ENCODE data around the gene ZBTB49. TPM values are rescaled to one million over a fixed set of nuclear protein-coding genes. Genes with fewer than 3 reads are reported as not detected.

Gene ZBTB49
- total RNA-seq, 4 donors from 2014 or later, result 1.7 to 6.3 (median 4.4) TPM

DNA sequence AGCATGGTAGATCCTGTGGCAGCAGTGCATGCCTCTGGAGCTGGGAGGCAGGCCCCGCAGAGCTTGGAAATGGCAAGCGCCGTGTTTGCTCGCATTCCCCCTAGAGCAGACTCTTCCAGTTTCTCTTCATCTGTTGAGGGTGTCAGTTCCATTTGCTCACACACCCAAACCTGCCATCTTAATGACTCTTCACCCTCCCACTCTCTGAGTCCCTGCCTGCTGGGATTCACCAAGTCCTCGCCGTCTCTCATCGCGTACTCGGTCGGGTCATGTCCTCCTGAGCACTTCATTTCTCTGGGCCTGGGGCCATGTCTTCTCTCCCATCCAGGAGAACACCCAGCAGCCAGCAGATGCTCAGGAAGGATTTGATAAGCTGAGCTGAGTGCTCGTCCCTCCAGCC, 16.9 kb downstream of the ZBTB49 start:
- no peak for DNase-seq
- H3K27me3 ChIP-seq, result no peaks in the 10 kb centered on the region
- H3K36me3 ChIP-seq, result peaks cover 0 to 60% (median 10%) of the 10 kb centered on the region in 3 donors
- no peak for TF ChIP-seq CTCF (IDR thresholded peaks at IDR 0.05)
- TF ChIP-seq POLR2A (IDR thresholded peaks at IDR 0.05), result no peak
- H3K27ac ChIP-seq, result no peak overlapping the region
- no peaks in the 10 kb centered on the region for H3K4me1 ChIP-seq
- 93 to 97% methylated on average over 10 to 11 of the region's 11 CpGs for WGBS, 2 donors
- intact Hi-C loops (cut with DNase I), result no loop called here
- no peak overlapping the region for H3K4me3 ChIP-seq
- H3K9me3 ChIP-seq, result no peaks in the 10 kb centered on the region

DNA sequence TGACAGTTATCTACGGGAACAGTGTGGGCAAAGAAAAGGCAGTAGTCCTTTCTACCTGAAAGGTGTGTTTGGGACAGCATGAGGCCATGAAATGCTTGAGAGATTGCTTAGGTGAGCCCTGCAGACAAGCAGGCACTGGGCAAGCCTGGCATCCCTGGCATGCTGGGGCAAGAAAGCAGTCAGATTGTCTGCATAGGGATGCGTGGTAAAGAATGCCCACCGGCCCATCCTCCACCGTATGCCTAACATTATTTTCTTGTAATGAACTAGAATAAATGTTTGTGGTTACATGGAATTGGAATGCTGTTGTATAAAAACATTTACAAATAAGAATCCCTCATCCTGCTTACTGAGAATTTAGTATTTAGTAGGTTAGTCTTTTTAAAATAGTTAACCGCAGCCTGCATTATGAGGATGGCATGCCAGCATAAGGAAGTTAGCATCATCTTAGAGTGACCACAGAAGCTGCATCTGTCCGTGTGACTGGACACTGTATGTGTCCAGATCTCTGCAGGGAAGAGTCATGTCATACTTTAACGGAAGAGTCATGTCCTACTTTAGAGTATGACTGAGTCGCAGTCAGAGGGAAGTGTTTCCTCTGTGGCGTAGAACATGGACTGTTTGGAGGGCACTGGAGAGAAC, 18.9 kb downstream of the ZBTB49 start:
- H3K4me3 ChIP-seq, result no peak overlapping the region
- peaks cover 0 to 67% (median 4%) of the 10 kb centered on the region in 3 donors for H3K36me3 ChIP-seq
- H3K27ac ChIP-seq, result no peak overlapping the region
- intact Hi-C loops (cut with DNase I), result no loop called here
- TF ChIP-seq CTCF (IDR thresholded peaks at IDR 0.05) (no peak), POLR2A (IDR thresholded peaks at IDR 0.05) (no peak)
- H3K4me1 ChIP-seq, result no peaks in the 10 kb centered on the region
- 67 to 74% methylated on average over 9 of the region's 9 CpGs for WGBS, 2 donors
- no peaks in the 10 kb centered on the region for H3K9me3 ChIP-seq
- DNase-seq, result no peak
- H3K27me3 ChIP-seq, result no peaks in the 10 kb centered on the region

DNA sequence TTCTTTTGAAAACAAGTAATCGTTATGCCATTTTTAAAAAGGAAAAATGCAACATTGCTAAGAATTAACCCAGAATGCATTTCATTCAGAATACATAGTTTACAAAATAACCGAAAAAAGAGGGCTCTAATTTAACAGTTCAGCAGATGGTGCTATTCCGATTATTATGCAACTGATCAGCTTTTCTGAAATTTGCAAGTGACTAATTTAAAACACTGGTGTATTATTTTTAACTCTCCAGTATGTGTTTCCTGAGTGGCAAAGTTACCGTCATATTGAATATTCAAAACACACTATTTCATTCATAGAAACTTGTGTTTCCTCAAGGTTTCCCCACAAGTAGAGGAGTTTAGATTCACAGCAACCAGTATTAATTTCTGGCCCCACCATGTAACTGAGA, 21.1 kb downstream of the ZBTB49 start:
- intact Hi-C loops (cut with DNase I), result no loop called here
- Histone ChIP-seq H3K27me3 (no peaks in the 10 kb centered on the region), H3K27ac (no peak overlapping the region), H3K9me3 (no peaks in the 10 kb centered on the region), H3K36me3 (peaks cover 0 to 78% (median 4%) of the 10 kb centered on the region in 3 donors), H3K4me1 (no peaks in the 10 kb centered on the region), H3K4me3 (no peak overlapping the region)
- no peak for DNase-seq
- TF ChIP-seq POLR2A (IDR thresholded peaks at IDR 0.05) (no peak), CTCF (IDR thresholded peaks at IDR 0.05) (no peak)
- 69 to 89% methylated on average over 4 of the region's 4 CpGs for WGBS, 2 donors

- WGBS, 2 donors, result 66 to 89% methylated on average over 12 of the region's 12 CpGs
- H3K36me3 ChIP-seq, result peaks cover 0 to 83% (median 10%) of the 10 kb centered on the region in 3 donors
- no peaks in the 10 kb centered on the region for H3K27me3 ChIP-seq
- no peak overlapping the region for H3K4me3 ChIP-seq
- no peaks in the 10 kb centered on the region for H3K9me3 ChIP-seq
- H3K4me1 ChIP-seq, result no peaks in the 10 kb centered on the region
- intact Hi-C loops (cut with DNase I), result no loop called here
- DNase-seq, result no peak
- TF ChIP-seq POLR2A (IDR thresholded peaks at IDR 0.05), result no peak
- no peak for TF ChIP-seq CTCF (IDR thresholded peaks at IDR 0.05)
- no peak overlapping the region for H3K27ac ChIP-seq
Observed at GRCh38 chr4:4315461-4316149, 25.6 kb downstream of the ZBTB49 start.

GRCh38 chr4:4316150-4316495, 26.1 kb downstream of the ZBTB49 start:
- H3K36me3 ChIP-seq, result peaks cover 0 to 88% (median 15%) of the 10 kb centered on the region in 3 donors
- TF ChIP-seq POLR2A (IDR thresholded peaks at IDR 0.05) (no peak), CTCF (IDR thresholded peaks at IDR 0.05) (no peak)
- no peaks in the 10 kb centered on the region for H3K9me3 ChIP-seq
- no peak overlapping the region for H3K27ac ChIP-seq
- intact Hi-C loops (cut with DNase I), result no loop called here
- H3K4me3 ChIP-seq, result no peak overlapping the region
- H3K4me1 ChIP-seq, result no peaks in the 10 kb centered on the region
- WGBS, 2 donors, result 91 to 96% methylated on average over 9 to 13 of the region's 13 CpGs
- DNase-seq, result no peak
- no peaks in the 10 kb centered on the region for H3K27me3 ChIP-seq

Measured in esophagus squamous epithelium (tissue), 5 donors.